Mesendoderm (in vitro differentiated cells): Measurements from ENCODE around the gene OR2T2. TPM values are rescaled to one million over a fixed set of nuclear protein-coding genes. Genes with fewer than 3 reads are reported as not detected.
"Not testable (repeated sequence)": the region's sequence is repeated elsewhere in the genome, so short reads cannot be mapped to it uniquely, and the experiment has no call there.

Experiments used
- DNase-seq: peaks from one replicate; pipeline ENCODE4 v3.0.0; 2013
- H2AK5ac ChIP-seq: 2 replicates; pipeline ENCODE4 v1.6.1; 2013; ENCODE audit warnings: low read length, inconsistent platforms
- H2BK120ac ChIP-seq: 2 replicates; pipeline ENCODE4 v1.6.1; 2013; ENCODE audit warnings: low read depth, mild to moderate bottlenecking, low read length, moderate library complexity, mixed read lengths
- H2BK15ac ChIP-seq: replicated peaks from 2 replicates; pipeline ENCODE4 v1.6.1; 2013; ENCODE audit warnings: low read depth, mild to moderate bottlenecking, moderate library complexity
- H2BK5ac ChIP-seq: 2 replicates; pipeline ENCODE4 v1.6.1; 2013; ENCODE audit warnings: low read length, inconsistent platforms
- H3K18ac ChIP-seq: 2 replicates; pipeline ENCODE4 v1.6.1; 2013; ENCODE audit warnings: mild to moderate bottlenecking, low read length, mixed read lengths
- H3K23ac ChIP-seq: one replicate; pipeline ENCODE4 v1.6.1; 2013; ENCODE audit warnings: low read length
- H3K27ac ChIP-seq: 2 replicates; pipeline ENCODE4 v1.5.1; 2013; ENCODE audit warnings: low read depth, mild to moderate bottlenecking, inconsistent platforms, low read length, moderate library complexity
- H3K27me3 ChIP-seq: 2 replicates; pipeline ENCODE4 v1.6.1; 2013; ENCODE audit warnings: low read length, control low read depth, mild to moderate bottlenecking, inconsistent platforms; ENCODE audit not compliant: insufficient read depth, poor library complexity
- H3K36me3 ChIP-seq: 2 replicates; pipeline ENCODE4 v1.6.1; 2013; ENCODE audit warnings: low read length, inconsistent platforms; ENCODE audit not compliant: control insufficient read depth, insufficient read depth
- H3K4ac ChIP-seq: one replicate; pipeline ENCODE4 v1.6.1; 2013; ENCODE audit warnings: low read depth, mild to moderate bottlenecking, low read length, moderate library complexity
- H3K4me1 ChIP-seq: 2 replicates; pipeline ENCODE4 v1.6.1; 2013; ENCODE audit warnings: low read depth, low read length, inconsistent platforms; ENCODE audit not compliant: control insufficient read depth
- H3K4me2 ChIP-seq: 2 replicates; pipeline ENCODE4 v1.6.1; 2013; ENCODE audit warnings: low read length
- H3K4me3 ChIP-seq: 2 replicates; pipeline ENCODE4 v1.5.1; 2013; ENCODE audit warnings: mild to moderate bottlenecking, low read length
- H3K56ac ChIP-seq: one replicate; pipeline ENCODE4 v1.6.1; 2013; ENCODE audit warnings: low read length
- H3K79me1 ChIP-seq: 2 replicates; pipeline ENCODE4 v1.6.1; 2013; ENCODE audit warnings: low read length, inconsistent platforms
- H3K79me2 ChIP-seq: 2 replicates; pipeline ENCODE4 v1.6.1; 2013; ENCODE audit warnings: mild to moderate bottlenecking, low read length; ENCODE audit not compliant: control insufficient read depth, insufficient read depth
- H3K9ac ChIP-seq: 2 replicates; pipeline ENCODE4 v1.6.1; 2013; ENCODE audit warnings: low read length, inconsistent platforms
- H4K5ac ChIP-seq: one replicate; pipeline ENCODE4 v1.6.1; 2013; ENCODE audit warnings: low read length
- H4K8ac ChIP-seq: one replicate; pipeline ENCODE4 v1.6.1; 2013; ENCODE audit warnings: low read depth, mild to moderate bottlenecking, control low read depth, low read length, moderate library complexity
- WGBS: extraction: QIAGEN DNeasy Blood & Tissue Kit; methylation state at CpG from one replicate; pipeline ENCODE4 v1.1.7; 2013; ENCODE audit warnings: low lambda C conversion rate, missing lambda C conversion rate; ENCODE audit not compliant: insufficient coverage; ENCODE audit errors: extremely low coverage; 5-methylcytosine and 5-hydroxymethylcytosine counted together
- polyA plus RNA-seq, 2 experiments: library from polyadenylated mRNA; stranded (reverse); fragments of 200-250 nt; gene quantifications; one replicate each; pipeline ENCODE4 v1.2.3, GENCODE V29; 2013

The OR2T2 gene
- polyA plus RNA-seq (2013, experiment 1 of 2): not detected
- not detected for polyA plus RNA-seq (2013, experiment 2 of 2)

- not testable (repeated sequence) for H3K56ac ChIP-seq, DNase-seq, H3K4me1 ChIP-seq, H3K4me3 ChIP-seq, H2BK5ac ChIP-seq, H3K18ac ChIP-seq, H3K27me3 ChIP-seq, H4K5ac ChIP-seq, H3K4me2 ChIP-seq, H3K79me2 ChIP-seq, H3K36me3 ChIP-seq, H4K8ac ChIP-seq, H2BK15ac ChIP-seq, H3K23ac ChIP-seq, H2AK5ac ChIP-seq, H3K79me1 ChIP-seq, H3K27ac ChIP-seq, H2BK120ac ChIP-seq, H3K4ac ChIP-seq, H3K9ac ChIP-seq
- no CpG with 5 or more reads among the region's 2 CpGs for WGBS
Measured at GRCh38 chr1:248445399-248445798, at the start of gene OR2T2. Gene OR2T2 (plus strand): TSS chr1:248445637. CDS start chr1:248452798, 7,161 bp downstream.

DNA sequence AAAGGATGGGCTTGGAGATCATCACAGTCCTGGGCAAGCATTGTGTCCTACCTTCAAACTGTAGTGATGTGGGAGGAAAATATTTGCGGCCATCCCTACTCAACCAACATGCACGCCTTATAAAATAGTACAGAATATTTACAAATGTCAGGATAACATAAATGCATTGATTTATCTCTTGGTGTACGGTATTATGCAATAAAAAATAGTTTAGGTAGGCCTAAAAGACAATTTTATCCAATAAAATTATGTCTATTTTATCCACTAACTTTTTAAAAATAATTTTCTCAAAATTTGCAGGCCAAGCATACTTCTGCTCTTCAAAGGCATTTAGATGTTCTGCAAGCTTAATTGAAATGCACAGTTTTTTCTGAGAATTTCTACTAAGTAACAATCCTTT, 42.7 kb upstream of the OR2T2 start, which contains the start of gene OR2T1:
OR2T1 (plus strand) TSS at position 301 of the 400 bp plus-strand sequence. CDS start 3,100 bp downstream, outside the sequence.
- no peak for DNase-seq
- no peak within 1 kb of the TSS for H3K4me2 ChIP-seq
- H3K4me3 ChIP-seq: peak within 1 kb of the TSS; percentile 7
- H3K18ac ChIP-seq: no peak within 1 kb of the TSS
- no peaks in the 10 kb centered on the region for H3K79me1 ChIP-seq
- no peak within 1 kb of the TSS for H3K56ac ChIP-seq
- no peak within 1 kb of the TSS for H4K5ac ChIP-seq
- no peak within 1 kb of the TSS for H3K4ac ChIP-seq
- H2AK5ac ChIP-seq: no peak within 1 kb of the TSS
- no peak within 1 kb of the TSS for H2BK15ac ChIP-seq
- H3K36me3 ChIP-seq: no peaks in the 10 kb centered on the region
- no peak within 1 kb of the TSS for H2BK5ac ChIP-seq
- no peak within 1 kb of the TSS for H3K23ac ChIP-seq
- H2BK120ac ChIP-seq: no peak within 1 kb of the TSS
- H4K8ac ChIP-seq: no peak within 1 kb of the TSS
- H3K27me3 ChIP-seq: no peaks in the 10 kb centered on the region
- no peak within 1 kb of the TSS for H3K27ac ChIP-seq
- WGBS: no CpG with 5 or more reads among the region's 3 CpGs
- no peak within 1 kb of the TSS for H3K9ac ChIP-seq
- H3K4me1 ChIP-seq: no peaks in the 10 kb centered on the region
- H3K79me2 ChIP-seq: no peaks in the 10 kb centered on the region

- H4K5ac ChIP-seq: no peak overlapping the region
- no peak overlapping the region for H2AK5ac ChIP-seq
- no peak overlapping the region for H2BK15ac ChIP-seq
- peak; percentile 72 for DNase-seq
- H2BK120ac ChIP-seq: no peak overlapping the region
- no peaks in the 10 kb centered on the region for H3K79me2 ChIP-seq
- no peak overlapping the region for H3K4me3 ChIP-seq
- WGBS: no CpG with 5 or more reads among the region's 6 CpGs
- no peak overlapping the region for H3K18ac ChIP-seq
- H4K8ac ChIP-seq: no peak overlapping the region
- H3K56ac ChIP-seq: no peak overlapping the region
- H3K27me3 ChIP-seq: no peaks in the 10 kb centered on the region
- no peaks in the 10 kb centered on the region for H3K36me3 ChIP-seq
- no peaks in the 10 kb centered on the region for H3K4me1 ChIP-seq
- H3K4me2 ChIP-seq: no peak overlapping the region
- no peak overlapping the region for H3K4ac ChIP-seq
- H3K79me1 ChIP-seq: no peaks in the 10 kb centered on the region
- no peak overlapping the region for H3K23ac ChIP-seq
- H2BK5ac ChIP-seq: no peak overlapping the region
- no peak overlapping the region for H3K9ac ChIP-seq
- no peak overlapping the region for H3K27ac ChIP-seq
Measured at GRCh38 chr1:248404024-248404423, 41.4 kb upstream of the OR2T2 start.

- no peak overlapping the region for H4K5ac ChIP-seq
- H3K23ac ChIP-seq: no peak overlapping the region
- H3K27me3 ChIP-seq: no peaks in the 10 kb centered on the region
- H2BK120ac ChIP-seq: no peak overlapping the region
- no peak overlapping the region for H3K9ac ChIP-seq
- no peak overlapping the region for H2BK15ac ChIP-seq
- DNase-seq: no peak
- WGBS: no CpG with 5 or more reads among the region's 8 CpGs
- no peaks in the 10 kb centered on the region for H3K4me1 ChIP-seq
- H3K27ac ChIP-seq: no peak overlapping the region
- no peak overlapping the region for H2BK5ac ChIP-seq
- no peak overlapping the region for H2AK5ac ChIP-seq
- no peak overlapping the region for H4K8ac ChIP-seq
- no peak overlapping the region for H3K18ac ChIP-seq
- no peaks in the 10 kb centered on the region for H3K79me2 ChIP-seq
- no peak overlapping the region for H3K56ac ChIP-seq
- H3K4ac ChIP-seq: no peak overlapping the region
- H3K4me3 ChIP-seq: no peak overlapping the region
- no peaks in the 10 kb centered on the region for H3K36me3 ChIP-seq
- no peaks in the 10 kb centered on the region for H3K79me1 ChIP-seq
- H3K4me2 ChIP-seq: no peak overlapping the region
Measured at GRCh38 chr1:248406721-248407692, 38.4 kb upstream of the OR2T2 start.

- no peak overlapping the region for H3K4me2 ChIP-seq
- no peak overlapping the region for H2AK5ac ChIP-seq
- no peaks in the 10 kb centered on the region for H3K79me2 ChIP-seq
- no peak overlapping the region for H3K9ac ChIP-seq
- no CpG with 5 or more reads among the region's 3 CpGs for WGBS
- no peaks in the 10 kb centered on the region for H3K79me1 ChIP-seq
- H3K4ac ChIP-seq: no peak overlapping the region
- H3K18ac ChIP-seq: no peak overlapping the region
- H2BK120ac ChIP-seq: no peak overlapping the region
- H4K8ac ChIP-seq: no peak overlapping the region
- no peak overlapping the region for H4K5ac ChIP-seq
- no peaks in the 10 kb centered on the region for H3K4me1 ChIP-seq
- H2BK5ac ChIP-seq: no peak overlapping the region
- no peak overlapping the region for H3K27ac ChIP-seq
- H2BK15ac ChIP-seq: no peak overlapping the region
- no peaks in the 10 kb centered on the region for H3K36me3 ChIP-seq
- H3K27me3 ChIP-seq: no peaks in the 10 kb centered on the region
- H3K56ac ChIP-seq: no peak overlapping the region
- H3K4me3 ChIP-seq: no peak overlapping the region
- H3K23ac ChIP-seq: no peak overlapping the region
- no peak for DNase-seq
Measured at GRCh38 chr1:248416226-248416625, 29.2 kb upstream of the OR2T2 start.
